HEK293 (cell line): ENCODE results near the gene HOXA3.

Experiments used
- CTCF ChIA-PET: fragments of 350-600 bp; formaldehyde crosslinking; extraction: SDS; loops from one replicate; lab custom pipeline; 2021; ENCODE audit warnings: antibody characterized with exemption; lab: Yijun Ruan, JAX
- POLR2A ChIA-PET: fragments of 300-600 bp; formaldehyde crosslinking; extraction: SDS; loops from one replicate; lab custom pipeline; 2020; ENCODE audit warnings: antibody characterized with exemption, inconsistent platforms; lab: Yijun Ruan, JAX
- H3K27ac ChIP-seq: fragments of 200-500 bp; sonication (Bioruptor generic); 2 replicates; pipeline ENCODE4 v1.5.1; 2014; ENCODE audit warnings: low read depth, low read length, control low read depth, inconsistent platforms; ENCODE audit errors: extremely low read depth
- H3K36me3 ChIP-seq, 2 experiments: fragments of 200-500 bp in 1 of 2; sonication (Bioruptor generic) in 1 of 2; 1 replicate in 1 of 2; 2 replicates in 1 of 2; pipeline ENCODE4 v1.5.1; 2014 to 2017; ENCODE audit warnings: inconsistent platforms in 2 of 2, low read length in 2 of 2; ENCODE audit not compliant: control insufficient read depth in 2 of 2, insufficient read depth in 1 of 2
- H3K4me1 ChIP-seq: fragments of 200-500 bp; sonication (Bioruptor generic); 2 replicates; pipeline ENCODE4 v1.5.1; 2014; ENCODE audit warnings: mild to moderate bottlenecking, low read length, inconsistent platforms; ENCODE audit not compliant: control insufficient read depth, insufficient read depth
- H3K4me3 ChIP-seq: 2 replicates; pipeline ENCODE4 v1.5.1; 2011; ENCODE audit warnings: low read depth, mild to moderate bottlenecking, control low read depth, low read length, moderate library complexity
- H3K9me3 ChIP-seq: fragments of 200-500 bp; sonication (Bioruptor generic); 2 replicates; pipeline ENCODE4 v1.5.1; 2014; ENCODE audit warnings: low read depth, low read length, inconsistent platforms; ENCODE audit not compliant: control insufficient read depth, insufficient read depth
- GFI1B ChIP-seq: fragments of 450-650 bp; formaldehyde crosslinking; IDR thresholded peaks from 2 replicates; pipeline ENCODE4 v1.5.1; 2016; ENCODE audit warnings: missing biosample characterization, missing genetic modification characterization
- GLIS2 ChIP-seq: fragments of 450-650 bp; formaldehyde crosslinking; IDR thresholded peaks from 2 replicates; pipeline ENCODE4 v1.5.1; 2016; ENCODE audit warnings: missing biosample characterization, missing genetic modification characterization
- HIC1 ChIP-seq: fragments of 450-650 bp; formaldehyde crosslinking; IDR thresholded peaks from 2 replicates; pipeline ENCODE4 v1.5.1; 2016; ENCODE audit warnings: missing biosample characterization, missing genetic modification characterization
- MZF1 ChIP-seq: fragments of 450-650 bp; formaldehyde crosslinking; IDR thresholded peaks from 2 replicates; pipeline ENCODE4 v1.5.1; 2017; ENCODE audit warnings: missing biosample characterization, missing genetic modification characterization, borderline replicate concordance
- PATZ1 ChIP-seq: fragments of 450-650 bp; formaldehyde crosslinking; IDR thresholded peaks from 2 replicates; pipeline ENCODE4 v1.5.1; 2016; ENCODE audit warnings: missing biosample characterization, missing genetic modification characterization
- RBAK ChIP-seq: fragments of 450-650 bp; formaldehyde crosslinking; IDR thresholded peaks from 2 replicates; pipeline ENCODE4 v1.5.1; 2016; ENCODE audit warnings: missing biosample characterization, missing genetic modification characterization
- ZBTB20 ChIP-seq: fragments of 450-650 bp; formaldehyde crosslinking; IDR thresholded peaks from 2 replicates; pipeline ENCODE4 v1.5.1; 2016; ENCODE audit warnings: missing biosample characterization, missing genetic modification characterization
- ZBTB44 ChIP-seq: fragments of 450-650 bp; IDR thresholded peaks from 2 replicates; pipeline ENCODE4 v1.5.1; 2018; ENCODE audit warnings: missing biosample characterization, mild to moderate bottlenecking, missing genetic modification characterization
- ZBTB8A ChIP-seq: fragments of 450-650 bp; formaldehyde crosslinking; IDR thresholded peaks from 2 replicates; pipeline ENCODE4 v1.5.1; 2016; ENCODE audit warnings: missing biosample characterization, missing genetic modification characterization
- ZFP3 ChIP-seq: fragments of 450-650 bp; formaldehyde crosslinking; IDR thresholded peaks from 2 replicates; pipeline ENCODE4 v1.5.1; 2016; ENCODE audit warnings: low read depth, missing biosample characterization, missing genetic modification characterization
- ZIC2 ChIP-seq: fragments of 450-650 bp; formaldehyde crosslinking; IDR thresholded peaks from 2 replicates; pipeline ENCODE4 v1.5.1; 2016; ENCODE audit warnings: missing biosample characterization, missing genetic modification characterization
- ZNF335 ChIP-seq: fragments of 450-650 bp; formaldehyde crosslinking; conservative IDR thresholded peaks from 2 replicates; pipeline ENCODE4 v1.5.1; 2016; ENCODE audit warnings: missing biosample characterization, missing genetic modification characterization
- ZNF354C ChIP-seq: fragments of 450-650 bp; formaldehyde crosslinking; IDR thresholded peaks from 2 replicates; pipeline ENCODE4 v1.5.1; 2016; ENCODE audit warnings: missing biosample characterization, missing genetic modification characterization, low read depth, borderline replicate concordance
- ZNF423 ChIP-seq: fragments of 450-650 bp; formaldehyde crosslinking; IDR thresholded peaks from 2 replicates; pipeline ENCODE4 v1.5.1; 2016; ENCODE audit warnings: missing biosample characterization, missing genetic modification characterization
- ZNF610 ChIP-seq: fragments of 450-650 bp; formaldehyde crosslinking; IDR thresholded peaks from 2 replicates; pipeline ENCODE4 v1.5.1; 2016; ENCODE audit warnings: missing biosample characterization, missing genetic modification characterization, borderline replicate concordance
- ZNF692 ChIP-seq: fragments of 450-650 bp; formaldehyde crosslinking; IDR thresholded peaks from 2 replicates; pipeline ENCODE4 v1.5.1; 2016; ENCODE audit warnings: missing biosample characterization, missing genetic modification characterization
- ZNF776 ChIP-seq: fragments of 450-650 bp; formaldehyde crosslinking; IDR thresholded peaks from 2 replicates; pipeline ENCODE4 v1.5.0; 2017; ENCODE audit warnings: missing biosample characterization, missing genetic modification characterization, borderline replicate concordance

HOXA3 gene

GRCh38 chr7:27153526-27153925 lies 1.1 kb upstream of the HOXA3 start (continued):
- TF ChIP-seq ZBTB44 (tag by site-specific recombination) (no peak), ZFP3 (tag by site-specific recombination) (no peak), ZNF354C (tag by site-specific recombination) (no peak), HIC1 (tag by site-specific recombination) (no peak), ZBTB8A (tag by site-specific recombination) (no peak)

GRCh38 chr7:27152816-27153442 lies 546 bp upstream of the HOXA3 start:
- Histone ChIP-seq H3K9me3 (no peaks in the 10 kb centered on the region), H3K36me3 (peaks cover 0 to 28% of the 10 kb centered on the region in 2 experiments; a peak in 1 of 3 replicates), H3K4me3 (no peak overlapping the region), H3K27ac (no peak overlapping the region), H3K4me1 (peaks cover 4% of the 10 kb centered on the region; the same call in 1 of the 2 replicates)
- ChIA-PET POLR2A (interaction anchor here (1.1 to 5.6 kb wide), 3 partner anchors 9 to 37 kb away, joined by 3 to 42 read pairs (median 3); no protein-coding TSS in a partner anchor), CTCF (interaction anchor here (0.6 kb wide), 1 partner anchor 472 kb away, joined by 4 read pairs; no protein-coding TSS in a partner anchor)
- TF ChIP-seq ZNF335 (peak; percentile 77), GLIS2 (tag by site-specific recombination) (peak; percentile 69), GFI1B (tag by site-specific recombination) (no peak), ZNF692 (tag by site-specific recombination) (0 out of 2 replicates have a peak, but pooled peaks have one; percentile 13), ZIC2 (tag by site-specific recombination) (peak; percentile 26; the same call in 1 of the 2 replicates), ZNF610 (tag by site-specific recombination) (no peak), ZNF776 (tag by site-specific recombination) (no peak), ZBTB20 (tag by site-specific recombination) (peak; percentile 78), RBAK (tag by site-specific recombination) (no peak), MZF1 (tag by site-specific recombination) (no peak), ZNF423 (peak; percentile 78), PATZ1 (peak; percentile 42; the same call in 1 of the 2 replicates), ZBTB8A (tag by site-specific recombination) (peak; percentile 20; the same call in 1 of the 2 replicates)
